IMR-90 (cell line): ENCODE data around the gene ANKRD30A. TPM values are rescaled to one million over a fixed set of nuclear protein-coding genes. Genes with fewer than 3 reads are reported as not detected.
A peak's percentile ranks its signal among the peaks of the same experiment; 100 is the strongest.

Source experiments
- ATAC-seq: fragments of 200-7000 bp; cut with Tn5 transposase; 2 replicates; pipeline ENCODE4 v1.9.1; 2020; ENCODE audit warnings: low read depth, mild to moderate bottlenecking, moderate library complexity
- BruUV-seq: library from RNA; stranded (reverse); fragments of 400-500 nt; replicated peaks from 2 replicates; lab custom pipeline; 2021; lab: Mats Ljungman, UMichigan
- CTCF ChIA-PET: fragments of 300-600 bp; formaldehyde crosslinking; extraction: SDS; loops from one replicate; lab custom pipeline; 2021; ENCODE audit warnings: antibody characterized with exemption; lab: Yijun Ruan, JAX
- POLR2A ChIA-PET: fragments of 300-600 bp; sonication (Branson Sonifier 250); formaldehyde crosslinking; loops from one replicate; lab custom pipeline; 2022; ENCODE audit warnings: antibody characterized with exemption; ENCODE audit not compliant: unreplicated experiment; lab: Charles Lee
- DNase-seq: peaks from one replicate; pipeline ENCODE4 v3.0.0; 2013
- H2AFZ ChIP-seq: replicated peaks from 2 replicates; pipeline ENCODE3; 2013; ENCODE audit warnings: low read length, mild to moderate bottlenecking; ENCODE audit not compliant: poor library complexity
- H2AK5ac ChIP-seq: 2 replicates; pipeline ENCODE4 v1.6.1; 2013; ENCODE audit warnings: low read depth, low read length, inconsistent platforms
- H2AK9ac ChIP-seq: replicated peaks from 2 replicates; pipeline ENCODE3; 2013; ENCODE audit warnings: mild to moderate bottlenecking, low read depth, low read length, moderate library complexity; ENCODE audit not compliant: poor library complexity
- H2BK120ac ChIP-seq: 2 replicates; pipeline ENCODE4 v1.6.1; 2013; ENCODE audit warnings: low read depth, low read length, inconsistent platforms
- H2BK15ac ChIP-seq: 3 replicates; pipeline ENCODE4 v1.6.1; 2013; ENCODE audit warnings: low read depth, low read length, inconsistent platforms
- H2BK20ac ChIP-seq: 2 replicates; pipeline ENCODE4 v1.6.1; 2013; ENCODE audit warnings: low read depth, mild to moderate bottlenecking, inconsistent platforms, low read length, moderate library complexity
- H2BK5ac ChIP-seq: 2 replicates; pipeline ENCODE4 v1.6.1; 2013; ENCODE audit warnings: mild to moderate bottlenecking, low read depth, low read length, inconsistent platforms; ENCODE audit not compliant: poor library complexity, severe bottlenecking
- H3K14ac ChIP-seq: replicated peaks from 2 replicates; pipeline ENCODE4 v1.6.1; 2013; ENCODE audit warnings: low read depth, low read length, inconsistent platforms
- H3K18ac ChIP-seq: 2 replicates; pipeline ENCODE4 v1.6.1; 2013; ENCODE audit warnings: low read depth, low read length, control low read depth
- H3K23ac ChIP-seq: 2 replicates; pipeline ENCODE4 v1.6.1; 2013; ENCODE audit warnings: low read depth, low read length, inconsistent platforms
- H3K27ac ChIP-seq: 2 replicates; pipeline ENCODE4 v1.5.1; 2013; ENCODE audit warnings: mild to moderate bottlenecking, control low read depth, low read length; ENCODE audit not compliant: insufficient read depth
- H3K27me3 ChIP-seq: 2 replicates; pipeline ENCODE4 v1.6.1; 2013; ENCODE audit warnings: low read length; ENCODE audit not compliant: control insufficient read depth, insufficient read depth
- H3K36me3 ChIP-seq: 2 replicates; pipeline ENCODE4 v1.6.1; 2013; ENCODE audit warnings: low read length, mixed read lengths; ENCODE audit not compliant: control insufficient read depth, insufficient read depth
- H3K4ac ChIP-seq: 2 replicates; pipeline ENCODE4 v1.6.1; 2013; ENCODE audit warnings: low read depth, low read length, inconsistent platforms
- H3K4me1 ChIP-seq: 2 replicates; pipeline ENCODE4 v1.6.1; 2013; ENCODE audit warnings: low read length, mixed read lengths; ENCODE audit not compliant: control insufficient read depth, insufficient read depth
- H3K4me2 ChIP-seq: 2 replicates; pipeline ENCODE4 v1.6.1; 2013; ENCODE audit warnings: low read depth, mild to moderate bottlenecking, control low read depth, low read length, moderate library complexity
- H3K4me3 ChIP-seq: 2 replicates; pipeline ENCODE4 v1.5.1; 2013; ENCODE audit warnings: low read depth, mild to moderate bottlenecking, control low read depth, low read length, moderate library complexity; ENCODE audit not compliant: insufficient read depth
- H3K56ac ChIP-seq: 2 replicates; pipeline ENCODE4 v1.6.1; 2013; ENCODE audit warnings: low read length, inconsistent platforms; ENCODE audit not compliant: insufficient read depth; ENCODE audit errors: extremely low read depth
- H3K79me1 ChIP-seq, 2 experiments: 2 replicates each; pipeline ENCODE4 v1.6.1; 2013; ENCODE audit warnings: low read length in 2 of 2, inconsistent platforms in 1 of 2, low read depth in 1 of 2
- H3K9ac ChIP-seq: 2 replicates; pipeline ENCODE4 v1.6.1; 2013; ENCODE audit warnings: low read depth, low read length, control low read depth
- H3K9me1 ChIP-seq: 2 replicates; pipeline ENCODE4 v1.6.1; 2013; ENCODE audit warnings: low read length, inconsistent platforms; ENCODE audit not compliant: insufficient read depth
- H3K9me3 ChIP-seq: 2 replicates; pipeline ENCODE4 v1.6.1; 2013; ENCODE audit warnings: low read length; ENCODE audit not compliant: control insufficient read depth, insufficient read depth
- H4K20me1 ChIP-seq: 2 replicates; pipeline ENCODE4 v1.6.1; 2013; ENCODE audit warnings: low read length, inconsistent platforms; ENCODE audit not compliant: insufficient read depth
- H4K5ac ChIP-seq: 2 replicates; pipeline ENCODE4 v1.6.1; 2013; ENCODE audit warnings: mild to moderate bottlenecking, low read depth, low read length, control low read depth
- H4K8ac ChIP-seq, 2 experiments: 2 replicates each; pipeline ENCODE4 v1.6.1; 2013; ENCODE audit warnings: low read depth in 2 of 2, low read length in 2 of 2, control low read depth in 1 of 2, inconsistent platforms in 1 of 2
- H4K91ac ChIP-seq: 2 replicates; pipeline ENCODE4 v1.6.1; 2013; ENCODE audit warnings: low read depth, low read length, inconsistent platforms; ENCODE audit not compliant: insufficient read depth
- CEBPB ChIP-seq: IDR thresholded peaks from 2 replicates; pipeline ENCODE4 v1.6.1; 2012; ENCODE audit warnings: low read depth, low read length, improper control_type of control experiment
- MAFK ChIP-seq: IDR thresholded peaks from 2 replicates; pipeline ENCODE4 v1.6.1; 2012; ENCODE audit warnings: low read depth, low read length, improper control_type of control experiment
- NFE2L2 ChIP-seq: fragments of 150-350 bp; IDR thresholded peaks from 2 replicates; pipeline ENCODE4 v1.6.1; 2016; ENCODE audit warnings: low read depth, mild to moderate bottlenecking, low read length
- SMC3 ChIP-seq: fragments of 150-350 bp; IDR thresholded peaks from 2 replicates; pipeline ENCODE4 v1.6.1; 2016; ENCODE audit warnings: low read depth, mild to moderate bottlenecking, antibody characterized with exemption, low read length, moderate library complexity
- WGBS, 2 experiments: methylation state at CpG; one replicate each; pipeline versions ENCODE4 v1.1.5 to v1.1.7; 2013; ENCODE audit warnings: missing lambda C conversion rate in 2 of 2; ENCODE audit not compliant: insufficient read length in 1 of 2; ENCODE audit errors: extremely low coverage in 2 of 2; 5-methylcytosine and 5-hydroxymethylcytosine counted together
- dilution Hi-C: fragments of 300-500 bp; cut with HindIII; formaldehyde crosslinking; loops from one replicate; pipeline ENCODE4 v1.14.3; 2018; ENCODE audit warnings: low sequenced_read_pairs; ENCODE audit not compliant: unreplicated experiment
- in situ Hi-C: fragments of 300-500 bp; cut with MboI; formaldehyde crosslinking; loops from 3 replicates; pipeline ENCODE4 v1.14.3; 2019; ENCODE audit warnings: low sequenced_read_pairs, inconsistent platforms, mixed read lengths
- intact Hi-C: fragments of 100-400 bp; cut with micrococcal nuclease; formaldehyde crosslinking; loops from 2 replicates; pipeline ENCODE4 v1.10.0; 2022
- polyA plus RNA-seq, 3 experiments: library from polyadenylated mRNA; depleted of rRNA; stranded (reverse); fragments of >200 nt; gene quantifications; 2 replicates each; pipeline ENCODE4 v1.2.3, GENCODE V29; 2012; ENCODE audit warnings: low replicate concordance in 1 of 3
- total RNA-seq: library from RNA; depleted of rRNA; stranded (reverse); fragments of >200 nt; gene quantifications from 2 replicates; pipeline ENCODE4 v1.2.3, GENCODE V29; 2012

ANKRD30A gene
- total and polyA plus RNA-seq, 2 of the 4 experiments (the other 2 are of a cell fraction) = not detected

GRCh38 chr10:37236093-37236492, 110.7 kb downstream of the ANKRD30A start:
- H3K23ac ChIP-seq = no peak overlapping the region
- ChIA-PET POLR2A (no interaction called here), CTCF (no interaction called here)
- DNase-seq (no peak), ATAC-seq (no peak)
- H3K4me1 ChIP-seq = no peaks in the 10 kb centered on the region
- H3K36me3 ChIP-seq = no peaks in the 10 kb centered on the region
- H2BK5ac ChIP-seq = no peak overlapping the region
- no peak overlapping the region for H3K4me3 ChIP-seq
- no peak overlapping the region for H2AK9ac ChIP-seq
- no peak overlapping the region for H3K18ac ChIP-seq
- BruUV-seq = no TSS peak
- H3K9me1 ChIP-seq = no peaks in the 10 kb centered on the region
- in situ Hi-C loops (no loop called here), intact Hi-C loops (no loop called here), dilution Hi-C loops (no loop called here)
- H4K8ac ChIP-seq = no peak overlapping the region
- no peak overlapping the region for H2BK120ac ChIP-seq
- H2BK15ac ChIP-seq = no peak overlapping the region
- no peaks in the 10 kb centered on the region for H3K27me3 ChIP-seq
- peaks cover 3% of the 10 kb centered on the region for H3K9me3 ChIP-seq
- no peak overlapping the region for H4K5ac ChIP-seq
- H3K4me2 ChIP-seq = no peak overlapping the region
- H3K9ac ChIP-seq = no peak overlapping the region
- H2AFZ ChIP-seq = no peak overlapping the region
- 20% methylated on average over 1 of the region's 2 CpGs; no CpG with 5 or more reads in 1 of the 2 experiments for WGBS, 2 experiments
- no peak overlapping the region for H2BK20ac ChIP-seq
- H3K4ac ChIP-seq = no peak overlapping the region
- H3K79me1 ChIP-seq = no peaks in the 10 kb centered on the region
- no peak overlapping the region for H3K27ac ChIP-seq
- H2AK5ac ChIP-seq = no peak overlapping the region
- H3K56ac ChIP-seq = no peak overlapping the region
- H4K91ac ChIP-seq = no peak overlapping the region
- no peaks in the 10 kb centered on the region for H4K20me1 ChIP-seq
- TF ChIP-seq MAFK = peak; percentile 83
- TF ChIP-seq NFE2L2 = 0 out of 2 replicates have a peak, but pooled peaks have one; percentile 28
- no peak for TF ChIP-seq CEBPB
- no peak for TF ChIP-seq SMC3
- no peak overlapping the region for H3K14ac ChIP-seq
